ENCODE measurements around the gene IFITM5.

DNA sequence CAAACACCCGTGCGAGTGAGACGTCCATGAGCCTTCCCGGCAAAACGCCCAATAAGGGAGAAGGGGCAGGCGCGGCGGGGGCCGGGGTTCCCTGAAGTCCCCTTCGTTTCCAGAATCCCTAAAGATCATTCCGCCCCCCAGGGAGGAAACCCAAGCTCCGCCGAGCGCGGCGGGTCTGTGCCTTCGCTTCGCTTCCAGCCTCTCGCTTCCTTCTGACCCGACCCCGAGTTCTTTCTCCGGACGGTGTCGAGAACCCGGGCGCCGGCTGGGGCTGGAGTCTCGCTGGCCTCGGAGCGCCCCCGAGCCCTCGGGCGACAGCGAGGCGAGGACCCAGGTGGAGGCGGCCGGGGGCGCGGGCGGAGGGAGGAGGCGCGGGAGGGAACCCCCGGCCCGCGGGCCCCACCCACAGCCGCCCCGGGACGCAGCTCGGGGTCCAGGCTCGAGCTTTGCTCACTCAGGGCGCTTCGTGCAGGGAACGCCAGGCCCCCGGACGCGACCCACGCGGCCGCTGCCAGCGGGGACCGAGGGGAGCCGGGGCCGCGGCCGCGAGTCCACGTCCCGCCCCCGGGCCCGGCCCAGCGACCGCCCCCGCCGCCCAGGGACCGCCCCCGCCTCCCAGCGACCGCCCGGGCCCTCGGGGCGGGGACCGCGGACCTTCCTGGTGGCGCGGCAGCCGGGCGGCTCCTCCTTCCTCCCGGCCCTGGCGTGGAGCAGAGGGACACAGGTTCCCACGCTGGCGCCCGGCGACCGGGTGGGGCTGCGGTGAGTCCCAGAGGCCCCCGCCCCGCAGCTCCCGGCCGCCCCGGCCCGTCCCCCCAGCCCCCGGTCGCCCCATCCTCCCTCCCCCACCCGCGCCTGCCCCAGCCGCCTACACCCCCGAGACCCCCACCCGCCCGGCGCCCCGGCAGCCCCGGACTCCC is 10.6 kb downstream of the IFITM5 start, which contains the start of gene PGGHG:
- TF ChIP-seq, protein P1, sequence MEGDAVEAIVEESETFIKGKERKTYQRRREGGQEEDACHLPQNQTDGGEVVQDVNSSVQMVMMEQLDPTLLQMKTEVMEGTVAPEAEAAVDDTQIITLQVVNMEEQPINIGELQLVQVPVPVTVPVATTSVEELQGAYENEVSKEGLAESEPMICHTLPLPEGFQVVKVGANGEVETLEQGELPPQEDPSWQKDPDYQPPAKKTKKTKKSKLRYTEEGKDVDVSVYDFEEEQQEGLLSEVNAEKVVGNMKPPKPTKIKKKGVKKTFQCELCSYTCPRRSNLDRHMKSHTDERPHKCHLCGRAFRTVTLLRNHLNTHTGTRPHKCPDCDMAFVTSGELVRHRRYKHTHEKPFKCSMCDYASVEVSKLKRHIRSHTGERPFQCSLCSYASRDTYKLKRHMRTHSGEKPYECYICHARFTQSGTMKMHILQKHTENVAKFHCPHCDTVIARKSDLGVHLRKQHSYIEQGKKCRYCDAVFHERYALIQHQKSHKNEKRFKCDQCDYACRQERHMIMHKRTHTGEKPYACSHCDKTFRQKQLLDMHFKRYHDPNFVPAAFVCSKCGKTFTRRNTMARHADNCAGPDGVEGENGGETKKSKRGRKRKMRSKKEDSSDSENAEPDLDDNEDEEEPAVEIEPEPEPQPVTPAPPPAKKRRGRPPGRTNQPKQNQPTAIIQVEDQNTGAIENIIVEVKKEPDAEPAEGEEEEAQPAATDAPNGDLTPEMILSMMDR (IDR thresholded peaks at IDR 0.05): no peak
- peak in 2 of 4 donors; percentile 12 to 35 for TF ChIP-seq POLR2AphosphoS5 (IDR thresholded peaks at IDR 0.05)
- TF ChIP-seq EP300 (IDR thresholded peaks at IDR 0.05): no peak

Measured in sigmoid colon (tissue), 4 donors.